GM19452 (cell line): ENCODE measurements around the gene KIRREL3.
A peak's percentile ranks its signal among the peaks of the same experiment; 100 is the strongest.
"Not testable (repeated sequence)": the region's sequence is repeated elsewhere in the genome, so short reads cannot be mapped to it uniquely, and the experiment has no call there.

ENCODE experiments used
- ATAC-seq: cut with Tn5 transposase; IDR thresholded peaks from one replicate; pipeline ENCODE4 v1.9.1; 2021; ENCODE audit not compliant: unreplicated experiment

Gene KIRREL3

DNA sequence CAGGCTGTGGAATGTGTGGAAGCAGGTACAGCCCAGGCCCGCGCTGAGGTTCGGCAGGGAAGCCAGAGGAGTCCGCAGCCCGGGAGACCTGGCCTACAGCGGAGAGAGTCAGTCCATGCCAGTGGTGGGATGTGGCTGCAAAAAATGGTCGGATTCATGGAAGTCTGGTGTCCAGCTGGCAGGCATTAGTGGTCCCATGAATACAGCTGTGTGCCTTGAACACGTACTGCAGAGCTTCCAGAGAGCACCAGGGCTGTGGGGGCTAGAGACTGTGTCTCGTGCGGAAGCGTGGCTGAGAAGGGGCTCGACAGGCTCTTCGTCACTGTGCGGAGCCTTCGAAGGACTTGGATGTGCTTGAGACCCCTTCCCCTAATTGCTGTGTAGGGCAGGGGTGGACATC lies 604.3 kb downstream of the KIRREL3 start:
- not testable (repeated sequence) for ATAC-seq

- ATAC-seq, result not testable (repeated sequence)
Observed at GRCh38 chr11:126395784-126396183, 604.8 kb downstream of the KIRREL3 start.

DNA sequence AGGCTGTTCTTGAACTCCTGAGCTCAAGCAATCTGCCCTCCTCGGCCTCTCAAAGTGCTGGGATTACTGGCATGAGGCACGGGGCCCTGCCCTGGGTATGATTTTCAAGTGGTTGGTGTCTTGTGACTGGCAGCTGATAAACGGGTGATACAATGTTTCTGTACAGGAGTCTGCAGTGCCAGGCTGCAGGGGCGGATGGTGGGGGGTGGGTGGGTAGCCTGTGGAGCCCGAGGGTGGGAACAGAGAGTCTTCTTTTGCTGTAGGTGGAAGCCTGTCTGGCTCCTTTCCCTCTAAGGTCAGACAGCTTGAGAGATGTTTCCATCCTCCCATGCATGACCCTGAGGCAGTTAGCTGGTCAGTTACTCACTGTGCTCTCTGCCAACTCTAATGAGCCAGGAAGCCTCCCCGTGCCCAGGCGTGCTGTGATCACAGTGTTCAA lies 605.9 kb downstream of the KIRREL3 start:
- not testable (repeated sequence) for ATAC-seq

DNA sequence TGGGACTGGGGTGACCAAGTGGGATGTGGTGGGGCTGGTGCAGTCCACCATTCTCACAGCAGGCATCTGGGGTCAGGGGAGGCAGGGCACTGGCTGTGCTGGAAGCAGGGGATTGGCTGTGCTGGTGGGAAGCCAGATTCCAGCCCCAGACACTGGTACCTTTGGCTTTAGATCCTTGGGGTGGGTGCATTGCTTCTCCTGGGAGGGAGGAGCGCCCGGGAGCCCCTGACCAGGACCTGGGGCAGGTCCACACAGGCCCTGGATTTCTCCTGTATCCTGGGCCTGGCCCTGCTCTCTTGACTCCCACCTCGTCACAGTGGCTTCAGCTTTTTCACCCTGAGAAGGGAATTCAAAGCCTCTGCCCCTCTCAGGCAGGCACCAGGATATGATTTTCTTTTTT lies 606.5 kb downstream of the KIRREL3 start:
- ATAC-seq, result no peak

DNA sequence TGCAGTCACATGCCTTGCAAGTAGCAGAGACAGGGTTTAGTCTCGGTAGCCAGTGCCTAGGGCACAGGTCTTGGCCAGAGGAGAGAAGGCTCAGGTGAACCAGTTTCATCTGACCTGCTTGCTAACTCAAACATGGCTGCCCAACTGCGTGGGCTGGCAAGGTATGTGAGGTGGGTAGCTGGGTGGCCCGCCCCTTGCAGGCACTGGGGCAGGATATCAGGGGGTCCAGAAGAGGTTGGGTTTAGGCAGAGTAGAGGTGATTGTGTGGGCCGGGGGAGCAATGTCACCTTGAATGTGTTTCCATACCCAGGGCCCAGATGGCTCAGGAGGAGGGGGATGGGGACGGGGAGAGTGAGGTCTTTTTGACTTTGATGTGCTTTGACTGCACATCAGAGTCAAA lies 607.4 kb downstream of the KIRREL3 start:
- no peak for ATAC-seq

- ATAC-seq, result peak; percentile 44
Observed at GRCh38 chr11:126392633-126393013, 607.9 kb downstream of the KIRREL3 start.

DNA sequence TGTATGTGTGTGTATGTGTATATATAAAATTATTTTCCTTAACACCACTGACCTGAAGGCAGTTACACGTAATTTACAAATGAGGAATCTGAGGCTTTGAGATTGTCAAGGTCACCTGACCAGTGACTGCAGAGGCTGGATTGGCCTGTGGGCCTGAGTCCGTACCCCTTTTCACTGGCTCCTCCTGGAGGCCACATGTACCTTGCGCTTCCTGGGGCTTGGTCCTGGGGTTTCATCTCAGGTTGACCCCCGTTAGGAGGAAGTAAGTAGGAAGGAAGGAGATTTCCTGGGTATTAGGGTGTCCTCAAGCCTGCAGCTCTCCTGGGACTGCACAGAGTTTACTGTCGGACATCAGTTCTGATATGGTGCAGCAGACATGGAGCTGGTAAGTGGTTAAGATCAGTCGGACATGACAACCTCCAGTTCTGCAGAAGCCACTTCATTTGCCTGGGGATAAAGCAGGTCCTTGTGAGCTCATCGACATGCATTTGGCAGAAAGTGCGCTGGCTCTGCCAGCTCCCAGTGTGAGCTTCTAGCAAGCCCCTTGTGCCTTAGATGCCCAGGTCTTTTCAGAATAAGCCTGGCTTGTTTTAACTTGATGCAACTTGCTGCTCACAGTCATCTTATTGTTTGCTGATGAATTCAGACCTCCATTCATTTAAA lies 608.5 kb downstream of the KIRREL3 start:
- peak; percentile 72 for ATAC-seq

DNA sequence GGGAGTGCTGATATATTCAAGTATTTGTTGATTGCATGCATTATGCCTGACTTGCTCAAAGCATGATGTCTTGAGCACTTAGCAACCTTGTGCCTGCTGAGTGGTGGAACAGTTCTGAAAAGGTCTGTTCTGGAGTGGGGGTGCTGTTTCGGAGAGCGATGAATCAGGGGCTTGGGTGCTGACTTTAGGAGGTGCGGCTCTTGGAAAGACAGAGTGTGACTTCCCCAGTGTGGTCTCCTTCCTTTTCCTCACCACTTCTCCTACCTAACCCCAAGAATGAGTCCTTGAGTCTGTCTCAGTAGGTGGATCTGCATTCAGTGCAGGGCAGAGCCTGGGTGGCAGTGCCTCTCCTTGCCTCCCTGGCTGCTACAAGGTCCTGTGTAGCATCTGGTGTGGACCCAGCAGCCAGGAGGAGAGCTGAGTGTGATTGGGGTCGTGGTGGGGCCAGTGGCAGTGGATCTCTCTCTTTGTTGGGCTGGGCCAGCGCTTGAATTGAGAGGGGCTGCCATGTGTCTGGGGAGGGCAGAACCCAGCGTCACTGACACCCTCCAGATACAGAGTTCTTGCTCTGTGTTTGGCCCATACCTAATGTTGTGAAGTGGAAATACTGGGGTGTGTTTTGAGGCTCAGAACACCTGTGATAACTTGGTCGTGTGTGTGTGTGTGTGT lies 609.1 kb downstream of the KIRREL3 start:
- no peak for ATAC-seq

DNA sequence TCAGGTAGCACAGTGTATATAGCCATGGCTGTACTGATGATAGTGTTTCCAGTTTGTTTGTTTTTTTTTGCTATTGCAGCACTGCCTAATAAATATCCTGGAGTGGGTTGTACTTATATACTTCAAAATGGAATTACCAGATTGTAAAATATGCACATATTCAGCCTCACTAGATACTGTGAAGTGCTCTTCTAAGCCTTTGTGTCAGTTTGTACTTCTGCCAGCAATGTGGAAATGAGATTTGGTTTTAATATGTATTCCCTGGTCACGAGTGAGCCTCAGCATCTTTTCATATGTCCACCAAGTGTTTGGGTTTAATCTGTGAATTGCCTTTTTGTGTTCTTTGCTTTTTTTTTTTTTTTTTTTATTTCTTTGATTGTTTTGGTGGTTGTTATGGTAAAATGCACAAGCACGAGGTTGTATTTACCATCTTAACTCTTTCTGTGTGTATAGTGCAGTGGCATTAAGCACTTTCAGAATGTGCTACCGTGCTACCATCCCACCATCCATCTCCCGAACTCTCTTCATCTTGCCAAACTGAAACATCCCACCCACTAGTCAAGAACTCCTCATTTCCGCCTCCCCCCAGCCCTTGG lies 610.2 kb downstream of the KIRREL3 start:
- no peak for ATAC-seq

DNA sequence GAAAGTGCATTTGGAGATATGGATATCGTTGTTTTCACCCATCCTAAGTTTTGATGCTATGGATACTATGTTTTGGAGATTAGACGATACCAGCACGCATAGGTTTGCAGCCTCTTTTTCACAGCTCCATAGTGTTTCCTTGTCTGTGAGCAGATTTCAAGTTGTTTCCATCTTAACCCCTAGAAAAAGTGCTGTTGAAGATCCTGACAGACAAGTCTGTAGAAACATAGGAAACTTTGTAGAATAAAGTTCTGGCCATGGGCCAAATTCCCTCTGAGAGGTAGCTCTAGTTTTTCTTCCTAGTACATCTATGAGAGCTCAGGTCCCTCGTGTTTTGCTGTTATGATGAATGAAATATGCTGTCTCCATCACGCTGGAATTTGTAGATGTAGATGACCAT lies 612.7 kb downstream of the KIRREL3 start:
- ATAC-seq, result no peak

- ATAC-seq, result not testable (repeated sequence)
Observed at GRCh38 chr11:126386729-126387071, 613.9 kb downstream of the KIRREL3 start.

GRCh38 chr11:126385991-126386728 lies 614.4 kb downstream of the KIRREL3 start:
- no peak for ATAC-seq

GRCh38 chr11:126384449-126385070 lies 616.0 kb downstream of the KIRREL3 start:
- no peak for ATAC-seq

GRCh38 chr11:126383339-126384335 lies 616.9 kb downstream of the KIRREL3 start:
- no peak for ATAC-seq

- ATAC-seq, result not testable (repeated sequence)
Observed at GRCh38 chr11:126382641-126383040, 617.9 kb downstream of the KIRREL3 start.

- not testable (repeated sequence) for ATAC-seq
Observed at GRCh38 chr11:126381960-126382359, 618.6 kb downstream of the KIRREL3 start.

GRCh38 chr11:126380909-126381308 lies 619.7 kb downstream of the KIRREL3 start:
- no peak for ATAC-seq

- no peak for ATAC-seq
Observed at GRCh38 chr11:126378763-126379162, 621.8 kb downstream of the KIRREL3 start.

DNA sequence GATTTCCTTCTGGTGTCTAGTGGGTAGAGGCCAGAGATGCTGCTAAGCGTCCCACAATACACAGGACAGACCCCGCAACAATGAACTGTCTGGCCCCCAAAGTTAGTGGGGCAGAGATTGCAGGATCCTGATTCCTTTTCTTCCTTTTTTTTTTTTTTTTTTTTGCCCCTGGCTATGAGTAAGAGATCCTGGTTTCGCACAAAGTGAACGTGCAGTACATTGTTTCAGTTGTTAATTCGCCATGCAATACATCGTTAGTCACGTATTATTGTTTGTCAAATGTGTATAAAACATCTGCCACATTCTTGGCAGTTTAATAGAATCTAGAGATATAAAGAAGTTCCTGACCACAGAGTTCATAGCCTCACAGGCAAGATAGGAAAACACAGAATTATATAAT lies 624.8 kb downstream of the KIRREL3 start:
- no peak for ATAC-seq
